SK-N-MC (cell line): ENCODE results near the gene STOM.

ENCODE experiments used
- DNase-seq: peaks from one replicate; pipeline ENCODE4 v3.0.0-alpha.2; 2011; ENCODE audit warnings: low read depth, low spot score
- H3K27ac ChIP-seq: fragments of 200-600 bp; sonication (generic); 2 replicates; pipeline ENCODE4 v1.5.1; 2016; ENCODE audit warnings: mixed run types
- H3K36me3 ChIP-seq: fragments of 200-600 bp; sonication (generic); 2 replicates; pipeline ENCODE4 v1.6.1; 2017; ENCODE audit warnings: antibody characterized with exemption, low read length, mixed read lengths; ENCODE audit not compliant: insufficient read depth
- H3K4me3 ChIP-seq: fragments of 200-600 bp; sonication (generic); 2 replicates; pipeline ENCODE4 v1.5.1; 2016
- H3K9ac ChIP-seq: fragments of 200-600 bp; sonication (generic); 2 replicates; pipeline ENCODE4 v1.8.0; 2017; ENCODE audit warnings: mixed run types, mixed read lengths; ENCODE audit not compliant: insufficient read length
- H3K9me3 ChIP-seq: fragments of 200-600 bp; sonication (generic); 2 replicates; pipeline ENCODE4 v1.6.1; 2017; ENCODE audit warnings: low read depth, mild to moderate bottlenecking, antibody characterized with exemption, low read length, moderate library complexity, mixed read lengths
- EZH2 ChIP-seq: fragments of 200-600 bp; sonication (generic); IDR thresholded peaks from one replicate; pipeline ENCODE4 v1.6.1; 2017; ENCODE audit warnings: antibody characterized with exemption
- FOXP2 ChIP-seq: optimal IDR thresholded peaks from 2 replicates; pipeline ENCODE3; 2011; ENCODE audit warnings: mild to moderate bottlenecking, moderate library complexity; ENCODE audit not compliant: insufficient read depth; ENCODE audit errors: extremely low read length, control extremely low read depth
- POLR2AphosphoS5 ChIP-seq: IDR thresholded peaks from 2 replicates; pipeline ENCODE4 v1.6.1; 2012; ENCODE audit warnings: mild to moderate bottlenecking, low read depth, low read length, borderline replicate concordance

STOM gene

GRCh38 chr9:121308765-121309164 lies 61.3 kb downstream of the STOM start:
- Histone ChIP-seq H3K36me3 (no peaks in the 10 kb centered on the region), H3K4me3 (no peak overlapping the region), H3K9ac (no peak overlapping the region), H3K9me3 (no peaks in the 10 kb centered on the region), H3K27ac (no peak overlapping the region)
- no peak for DNase-seq
- TF ChIP-seq FOXP2 (no peak), POLR2AphosphoS5 (no peak), EZH2 (no peak)

DNA sequence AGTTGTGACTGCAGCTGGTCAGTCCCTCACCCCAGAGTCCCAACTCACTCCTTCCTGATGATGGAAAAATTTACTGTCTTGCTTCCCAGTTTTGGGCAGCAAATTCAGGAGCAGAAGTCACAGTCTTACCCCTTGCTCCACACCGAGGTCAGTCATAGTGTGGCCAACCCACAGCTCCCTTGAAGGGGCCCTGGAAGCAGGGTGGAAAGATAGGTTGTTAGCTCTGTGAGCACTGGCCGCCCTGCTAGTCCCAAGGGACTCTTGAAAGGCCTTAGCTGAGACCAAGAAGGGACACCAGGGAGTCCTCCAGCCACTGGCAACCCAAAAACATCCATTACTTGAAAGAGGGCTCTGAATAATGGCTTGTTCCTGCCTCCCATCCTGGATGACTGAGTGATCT lies 62.1 kb downstream of the STOM start:
- no peak overlapping the region for H3K27ac ChIP-seq
- no peaks in the 10 kb centered on the region for H3K36me3 ChIP-seq
- TF ChIP-seq EZH2 (no peak), FOXP2 (no peak), POLR2AphosphoS5 (no peak)
- no peak overlapping the region for H3K9ac ChIP-seq
- no peak for DNase-seq
- no peaks in the 10 kb centered on the region for H3K9me3 ChIP-seq
- no peak overlapping the region for H3K4me3 ChIP-seq

GRCh38 chr9:121305269-121305994 lies 64.6 kb downstream of the STOM start:
- Histone ChIP-seq H3K9me3 (no peaks in the 10 kb centered on the region), H3K36me3 (no peaks in the 10 kb centered on the region), H3K27ac (no peak overlapping the region), H3K9ac (no peak overlapping the region), H3K4me3 (no peak overlapping the region)
- TF ChIP-seq FOXP2 (no peak), POLR2AphosphoS5 (no peak), EZH2 (no peak)
- no peak for DNase-seq

DNA sequence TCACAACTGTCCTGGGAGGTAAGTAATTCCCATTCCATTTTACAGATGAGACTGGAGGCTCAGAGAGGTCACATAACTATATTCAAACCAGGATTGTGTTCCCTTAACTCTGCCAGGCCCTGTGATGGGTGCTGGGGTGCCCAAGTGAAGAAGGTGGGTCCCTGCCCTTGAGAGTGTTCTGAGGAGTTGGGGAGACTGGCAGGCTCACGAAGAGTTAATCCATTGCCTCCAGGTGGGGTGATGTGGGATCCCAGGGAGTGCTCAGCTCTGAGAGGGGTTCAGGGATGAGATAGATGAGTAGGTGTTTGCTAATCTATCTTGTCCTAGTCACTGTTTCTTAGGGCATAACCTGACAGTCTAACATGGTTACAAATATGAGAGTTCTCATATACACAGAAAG lies 65.3 kb downstream of the STOM start:
- no peak for DNase-seq

DNA sequence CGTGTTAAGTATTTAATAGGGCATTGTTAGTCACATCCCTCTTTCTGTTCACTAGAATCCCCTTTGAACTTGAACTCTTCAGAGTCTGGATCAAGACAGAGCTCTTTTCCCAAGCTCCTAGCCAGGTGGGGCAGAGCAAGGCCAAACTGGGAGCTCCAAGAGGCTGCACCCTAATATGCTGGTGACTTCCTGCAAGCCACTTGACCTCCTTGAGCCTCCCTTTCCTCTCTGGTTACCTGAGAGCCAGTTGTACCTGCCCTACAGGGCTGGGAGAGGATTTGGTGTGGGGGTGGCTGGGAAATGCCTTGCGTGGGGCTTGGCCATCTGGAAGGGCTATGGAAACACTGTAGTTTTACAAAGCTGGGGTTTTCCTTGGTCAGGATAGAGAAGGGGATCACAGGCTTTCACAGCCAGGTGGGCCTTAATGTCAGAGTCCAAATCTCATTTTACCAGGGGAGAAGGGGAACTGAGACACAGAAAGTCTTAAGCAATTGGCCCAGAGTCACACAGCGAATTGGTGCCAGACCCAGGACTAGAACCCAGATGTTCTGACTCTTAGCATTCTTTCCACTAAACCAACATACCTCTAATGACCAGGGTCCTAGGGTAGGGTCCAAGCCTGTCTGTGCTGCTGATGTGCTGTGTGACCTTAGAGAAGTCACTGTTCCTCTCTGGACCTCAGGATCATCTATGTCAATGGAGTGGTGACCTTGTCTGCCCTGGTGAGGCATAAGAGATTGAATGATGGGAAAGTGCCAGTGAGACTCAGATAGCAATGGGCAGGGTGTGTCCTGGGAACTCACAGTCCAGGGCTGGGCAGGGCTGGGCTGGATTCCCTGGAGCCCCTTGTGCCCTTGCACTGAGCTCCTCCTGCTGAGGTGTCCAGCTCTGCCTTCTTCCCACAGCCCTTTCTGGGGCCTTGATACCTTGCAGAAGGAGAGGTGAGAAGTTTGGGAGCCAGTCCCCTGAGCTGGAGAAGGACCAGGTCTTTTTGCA lies 66.3 kb downstream of the STOM start:
- TF ChIP-seq POLR2AphosphoS5 = no peak
- no peak for TF ChIP-seq EZH2
- TF ChIP-seq FOXP2 = no peak
- Histone ChIP-seq H3K4me3 (no peak overlapping the region), H3K36me3 (no peaks in the 10 kb centered on the region), H3K9ac (no peak overlapping the region), H3K27ac (no peak overlapping the region), H3K9me3 (no peaks in the 10 kb centered on the region)
- DNase-seq = no peak

More for the DNA sequence above, 65.3 kb downstream of the STOM start:
- Histone ChIP-seq H3K9ac (no peak overlapping the region), H3K27ac (no peak overlapping the region), H3K36me3 (no peaks in the 10 kb centered on the region), H3K4me3 (no peak overlapping the region), H3K9me3 (no peaks in the 10 kb centered on the region)
- TF ChIP-seq FOXP2 (no peak), POLR2AphosphoS5 (no peak), EZH2 (no peak)

GRCh38 chr9:121302786-121303185 lies 67.3 kb downstream of the STOM start:
- no peak overlapping the region for H3K4me3 ChIP-seq
- H3K9ac ChIP-seq = no peak overlapping the region
- DNase-seq = no peak
- no peak overlapping the region for H3K27ac ChIP-seq
- H3K36me3 ChIP-seq = no peaks in the 10 kb centered on the region
- no peak for TF ChIP-seq EZH2
- TF ChIP-seq FOXP2 = no peak
- TF ChIP-seq POLR2AphosphoS5 = no peak
- H3K9me3 ChIP-seq = no peaks in the 10 kb centered on the region

- Histone ChIP-seq H3K4me3 (no peak overlapping the region), H3K36me3 (no peaks in the 10 kb centered on the region), H3K9me3 (no peaks in the 10 kb centered on the region), H3K9ac (no peak overlapping the region), H3K27ac (no peak overlapping the region)
- no peak for DNase-seq
- TF ChIP-seq POLR2AphosphoS5 (no peak), EZH2 (no peak), FOXP2 (no peak)
Observed at GRCh38 chr9:121302341-121302740, 67.7 kb downstream of the STOM start.

DNA sequence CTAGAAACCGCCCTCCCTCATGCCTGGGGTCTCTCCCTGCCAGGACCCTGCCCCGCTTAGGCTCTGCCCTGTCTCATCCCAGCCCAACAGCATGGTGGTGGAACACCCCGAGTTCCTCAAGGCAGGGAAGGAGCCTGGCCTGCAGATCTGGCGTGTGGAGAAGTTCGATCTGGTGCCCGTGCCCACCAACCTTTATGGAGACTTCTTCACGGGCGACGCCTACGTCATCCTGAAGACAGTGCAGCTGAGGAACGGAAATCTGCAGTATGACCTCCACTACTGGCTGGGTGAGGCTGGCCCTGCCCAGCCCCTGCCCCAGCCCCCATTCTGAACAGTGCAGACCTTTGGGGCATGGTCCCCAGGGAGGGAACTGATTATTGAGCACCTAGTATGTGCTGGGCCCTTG lies 68.2 kb downstream of the STOM start:
- Histone ChIP-seq H3K36me3 (no peaks in the 10 kb centered on the region), H3K9me3 (no peaks in the 10 kb centered on the region), H3K27ac (no peak overlapping the region), H3K9ac (no peak overlapping the region), H3K4me3 (no peak overlapping the region)
- DNase-seq = no peak
- TF ChIP-seq POLR2AphosphoS5 (no peak), EZH2 (no peak), FOXP2 (no peak)
